A673 (cell line): ENCODE measurements around the gene CDC42EP2. TPM values are rescaled to one million over a fixed set of nuclear protein-coding genes. Genes with fewer than 3 reads are reported as not detected.

Experiments used
- BruUV-seq: library from RNA; stranded (reverse); fragments of 400-500 nt; replicated peaks from 2 replicates; lab custom pipeline; 2021; lab: Mats Ljungman, UMichigan
- CTCF ChIA-PET: fragments of 300-600 bp; sonication (Branson Sonifier 250); formaldehyde crosslinking; loops from one replicate; lab custom pipeline; 2022; ENCODE audit warnings: antibody characterized with exemption; lab: Charles Lee
- POLR2A ChIA-PET: fragments of 300-600 bp; sonication (Branson Sonifier 250); formaldehyde crosslinking; loops from one replicate; lab custom pipeline; 2022; ENCODE audit warnings: antibody characterized with exemption; ENCODE audit not compliant: low non-redundant PET; lab: Charles Lee
- DNase-seq: peaks from one replicate; pipeline ENCODE4 v3.0.0-alpha.2; 2015; ENCODE audit warnings: low spot score
- H3K27ac ChIP-seq: fragments of 200-600 bp; sonication (generic); 2 replicates; pipeline ENCODE4 v1.5.1; 2016; ENCODE audit warnings: mixed run types, low read depth, mild to moderate bottlenecking, mixed read lengths, antibody characterized with exemption, low read length; ENCODE audit not compliant: poor library complexity, severe bottlenecking
- H3K27me3 ChIP-seq: fragments of 200-600 bp; sonication (generic); replicated peaks from 2 replicates; pipeline ENCODE4 v1.6.1; 2017; ENCODE audit warnings: mixed run types, low read depth, mild to moderate bottlenecking, mixed read lengths, antibody characterized with exemption, low read length; ENCODE audit not compliant: insufficient read depth, poor library complexity
- H3K36me3 ChIP-seq: fragments of 200-600 bp; sonication (generic); 2 replicates; pipeline ENCODE4 v1.6.1; 2016; ENCODE audit warnings: mixed run types, mild to moderate bottlenecking, mixed read lengths, antibody characterized with exemption, low read length; ENCODE audit not compliant: insufficient read depth, poor library complexity, severe bottlenecking
- H3K4me1 ChIP-seq: fragments of 200-600 bp; sonication (generic); 2 replicates; pipeline ENCODE4 v1.6.1; 2017; ENCODE audit warnings: mixed run types, mild to moderate bottlenecking, mixed read lengths, antibody characterized with exemption, low read length; ENCODE audit not compliant: insufficient read depth, poor library complexity, severe bottlenecking
- H3K4me3 ChIP-seq: fragments of 200-600 bp; sonication (generic); 2 replicates; pipeline ENCODE4 v1.5.1; 2016; ENCODE audit warnings: low read depth, mixed run types, mild to moderate bottlenecking, mixed read lengths, low read length; ENCODE audit not compliant: poor library complexity, severe bottlenecking
- H3K9me3 ChIP-seq: fragments of 200-600 bp; sonication (generic); 2 replicates; pipeline ENCODE4 v1.6.1; 2016; ENCODE audit warnings: mixed run types, low read depth, mild to moderate bottlenecking, mixed read lengths, antibody characterized with exemption, low read length; ENCODE audit not compliant: poor library complexity, severe bottlenecking
- EZH2 ChIP-seq: fragments of 200-600 bp; sonication (generic); IDR thresholded peaks from 2 replicates; pipeline ENCODE4 v1.6.1; 2017; ENCODE audit warnings: borderline replicate concordance, low read depth, mild to moderate bottlenecking, mixed read lengths, antibody characterized with exemption, low read length; ENCODE audit not compliant: poor library complexity, severe bottlenecking
- intact Hi-C: fragments of 100-400 bp; cut with micrococcal nuclease; formaldehyde crosslinking; loops from one replicate; pipeline ENCODE4 v1.10.0; 2022; ENCODE audit not compliant: unreplicated experiment
- total RNA-seq: library from RNA; stranded (reverse); gene quantifications from 2 replicates; pipeline ENCODE4 v1.2.3, GENCODE V29; 2021
- TF ChIP-seq, protein P1 (sequence below): fragments of 300-800, 200-600 bp; sonication (generic); conservative IDR thresholded peaks from 2 replicates; pipeline ENCODE4 v1.5.1; 2017; ENCODE audit warnings: low read depth, mild to moderate bottlenecking, antibody characterized with exemption, low read length, moderate library complexity, mixed read lengths

CDC42EP2 gene
- total RNA-seq, 1 experiment from 2014 or later: 4.8 TPM

GRCh38 chr11:65325435-65325834, 10.8 kb downstream of the CDC42EP2 start:
- H3K27me3 ChIP-seq: no peaks in the 10 kb centered on the region
- intact Hi-C loops: no loop called here
- peaks cover 5% of the 10 kb centered on the region for H3K4me1 ChIP-seq
- BruUV-seq: no TSS peak
- H3K36me3 ChIP-seq: no peaks in the 10 kb centered on the region
- H3K4me3 ChIP-seq: no peak overlapping the region
- TF ChIP-seq, protein P1, sequence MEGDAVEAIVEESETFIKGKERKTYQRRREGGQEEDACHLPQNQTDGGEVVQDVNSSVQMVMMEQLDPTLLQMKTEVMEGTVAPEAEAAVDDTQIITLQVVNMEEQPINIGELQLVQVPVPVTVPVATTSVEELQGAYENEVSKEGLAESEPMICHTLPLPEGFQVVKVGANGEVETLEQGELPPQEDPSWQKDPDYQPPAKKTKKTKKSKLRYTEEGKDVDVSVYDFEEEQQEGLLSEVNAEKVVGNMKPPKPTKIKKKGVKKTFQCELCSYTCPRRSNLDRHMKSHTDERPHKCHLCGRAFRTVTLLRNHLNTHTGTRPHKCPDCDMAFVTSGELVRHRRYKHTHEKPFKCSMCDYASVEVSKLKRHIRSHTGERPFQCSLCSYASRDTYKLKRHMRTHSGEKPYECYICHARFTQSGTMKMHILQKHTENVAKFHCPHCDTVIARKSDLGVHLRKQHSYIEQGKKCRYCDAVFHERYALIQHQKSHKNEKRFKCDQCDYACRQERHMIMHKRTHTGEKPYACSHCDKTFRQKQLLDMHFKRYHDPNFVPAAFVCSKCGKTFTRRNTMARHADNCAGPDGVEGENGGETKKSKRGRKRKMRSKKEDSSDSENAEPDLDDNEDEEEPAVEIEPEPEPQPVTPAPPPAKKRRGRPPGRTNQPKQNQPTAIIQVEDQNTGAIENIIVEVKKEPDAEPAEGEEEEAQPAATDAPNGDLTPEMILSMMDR: no peak
- no peak for TF ChIP-seq EZH2
- POLR2A ChIA-PET: no interaction called here
- CTCF ChIA-PET: no interaction called here
- no peak for DNase-seq
- no peak overlapping the region for H3K27ac ChIP-seq
- H3K9me3 ChIP-seq: no peaks in the 10 kb centered on the region

GRCh38 chr11:65327021-65327420, 12.4 kb downstream of the CDC42EP2 start:
- Histone ChIP-seq H3K27me3 (no peaks in the 10 kb centered on the region), H3K4me3 (no peak overlapping the region), H3K9me3 (no peaks in the 10 kb centered on the region), H3K27ac (no peak overlapping the region), H3K4me1 (peaks cover 5% of the 10 kb centered on the region), H3K36me3 (no peaks in the 10 kb centered on the region)
- TF ChIP-seq EZH2: no peak
- TF ChIP-seq, protein P1: no peak
- intact Hi-C loops: no loop called here
- POLR2A ChIA-PET: no interaction called here
- no peak for DNase-seq
- CTCF ChIA-PET: interaction anchor here (0.7 kb wide), 1 partner anchor 1033 kb away, joined by 3 read pairs; no protein-coding TSS in a partner anchor
- BruUV-seq: no TSS peak

- POLR2A ChIA-PET: interaction anchor here (1.2 kb wide), 1 partner anchor 178 kb away, joined by 11 read pairs; no protein-coding TSS in a partner anchor
- CTCF ChIA-PET: interaction anchor here (0.7 to 3.6 kb wide), 9 partner anchors 13 to 504 kb away, joined by 3 to 34 read pairs (median 5); partner anchors contain the start of gene CDC42EP2
- BruUV-seq: no TSS peak
- Histone ChIP-seq H3K4me1 (peaks cover 5% of the 10 kb centered on the region), H3K36me3 (no peaks in the 10 kb centered on the region), H3K4me3 (no peak overlapping the region), H3K27me3 (no peaks in the 10 kb centered on the region), H3K9me3 (no peaks in the 10 kb centered on the region), H3K27ac (no peak overlapping the region)
- intact Hi-C loops: no loop called here
- DNase-seq: no peak
- TF ChIP-seq, protein P1: no peak
- TF ChIP-seq EZH2: no peak
Measured at GRCh38 chr11:65329478-65329877, 14.8 kb downstream of the CDC42EP2 start.
